HK-2 (cell line): ENCODE results near the gene HBG2.
"Not testable (repeated sequence)": the region's sequence is repeated elsewhere in the genome, so short reads cannot be mapped to it uniquely, and the experiment has no call there.

Experiments
- DNase-seq: peaks from one replicate; pipeline ENCODE4 v3.0.0-alpha.2; 2018; ENCODE audit not compliant: unreplicated experiment

Gene HBG2

GRCh38 chr11:5281596-5281995 is 27.0 kb upstream of the HBG2 start:
- DNase-seq = no peak

GRCh38 chr11:5280582-5281102 is 26.1 kb upstream of the HBG2 start:
- DNase-seq = peak; percentile 10

- no peak for DNase-seq
Measured at GRCh38 chr11:5279471-5280090, 25.0 kb upstream of the HBG2 start.

GRCh38 chr11:5277807-5278382 is 23.3 kb upstream of the HBG2 start:
- no peak for DNase-seq

- DNase-seq = no peak
Measured at GRCh38 chr11:5276697-5277096, 22.1 kb upstream of the HBG2 start.

GRCh38 chr11:5275369-5276110 is 21.0 kb upstream of the HBG2 start:
- DNase-seq = no peak

- no peak for DNase-seq
Measured at GRCh38 chr11:5274395-5274794, 19.8 kb upstream of the HBG2 start.

- no peak for DNase-seq
Measured at GRCh38 chr11:5272395-5273017, 17.9 kb upstream of the HBG2 start.

GRCh38 chr11:5269715-5270147 is 15.2 kb upstream of the HBG2 start, which contains the start of gene HBE1:
HBE1 (minus strand) TSS chr11:5269945; CDS start chr11:5269890, 55 bp downstream.
- no peak for DNase-seq

- no peak for DNase-seq
Measured at GRCh38 chr11:5267033-5267563, 12.5 kb upstream of the HBG2 start.

- DNase-seq = no peak
Measured at GRCh38 chr11:5266609-5267008, 12.0 kb upstream of the HBG2 start.

GRCh38 chr11:5265832-5266231 is 11.3 kb upstream of the HBG2 start:
- DNase-seq = no peak

- DNase-seq = no peak
Measured at GRCh38 chr11:5258543-5259262, 4.1 kb upstream of the HBG2 start.

- DNase-seq = no peak
Measured at GRCh38 chr11:5257296-5257695, 2.7 kb upstream of the HBG2 start.

GRCh38 chr11:5254023-5254422 is 558 bp downstream of the HBG2 start:
- not testable (repeated sequence) for DNase-seq

GRCh38 chr11:5253440-5253839 is 1.1 kb downstream of the HBG2 start:
- DNase-seq = not testable (repeated sequence)

- no peak for DNase-seq
Measured at GRCh38 chr11:5252919-5253265, 1.7 kb downstream of the HBG2 start.

- no peak for DNase-seq
Measured at GRCh38 chr11:5252192-5252918, 2.2 kb downstream of the HBG2 start.

- DNase-seq = no peak
Measured at GRCh38 chr11:5251746-5252145, 2.8 kb downstream of the HBG2 start.

- DNase-seq = no peak
Measured at GRCh38 chr11:5250543-5251204, 3.9 kb downstream of the HBG2 start.
